Neural progenitor cell (in vitro differentiated cells): ENCODE measurements around the gene VOPP1. TPM values are rescaled to one million over a fixed set of nuclear protein-coding genes. Genes with fewer than 3 reads are reported as not detected.

Experiments used
- DNase-seq: peaks from one replicate; pipeline ENCODE4 v3.0.0-alpha.2; 2016; ENCODE audit warnings: low spot score
- H2AFZ ChIP-seq: fragments of 200-600 bp; sonication (generic); replicated peaks from 2 replicates; pipeline ENCODE4 v1.6.1; 2016; ENCODE audit warnings: antibody characterized with exemption
- H3F3A ChIP-seq: fragments of 200-600 bp; sonication (generic); 2 replicates; pipeline ENCODE4 v1.6.1; 2016; ENCODE audit warnings: antibody characterized with exemption, low read depth
- H3K27ac ChIP-seq: fragments of 200-600 bp; sonication (generic); 2 replicates; pipeline ENCODE4 v1.5.1; 2016; ENCODE audit warnings: mild to moderate bottlenecking
- H3K27me3 ChIP-seq: fragments of 200-600 bp; sonication (generic); 2 replicates; pipeline ENCODE4 v1.6.1; 2016; ENCODE audit warnings: mild to moderate bottlenecking, moderate library complexity
- H3K36me3 ChIP-seq: fragments of 200-600 bp; sonication (generic); 2 replicates; pipeline ENCODE4 v1.5.1; 2016
- H3K4me1 ChIP-seq: fragments of 200-600 bp; sonication (generic); 2 replicates; pipeline ENCODE4 v1.6.1; 2016; ENCODE audit warnings: mixed run types
- H3K4me2 ChIP-seq: fragments of 200-600 bp; sonication (generic); 2 replicates; pipeline ENCODE4 v1.6.1; 2016
- H3K4me3 ChIP-seq: fragments of 200-600 bp; sonication (generic); 2 replicates; pipeline ENCODE4 v1.5.1; 2016
- H3K79me2 ChIP-seq: fragments of 200-600 bp; sonication (generic); 2 replicates; pipeline ENCODE4 v1.6.1; 2016; ENCODE audit warnings: low read depth
- H3K9ac ChIP-seq: fragments of 200-600 bp; sonication (generic); 2 replicates; pipeline ENCODE4 v1.6.1; 2016
- H3K9me3 ChIP-seq: fragments of 200-600 bp; sonication (generic); 2 replicates; pipeline ENCODE4 v1.5.1; 2016; ENCODE audit warnings: low read depth
- H4K20me1 ChIP-seq: fragments of 200-600 bp; sonication (generic); 2 replicates; pipeline ENCODE4 v1.6.1; 2016; ENCODE audit warnings: low read depth
- H3K27ac Mint-ChIP-seq: 3 replicates; pipeline ENCODE4 v1.8.0; 2021; ENCODE audit warnings: mixed read lengths
- H3K27me3 Mint-ChIP-seq: 2 replicates; pipeline ENCODE4 v1.8.0; 2022; ENCODE audit warnings: low read depth, mild to moderate bottlenecking, inconsistent platforms, moderate library complexity, mixed read lengths; ENCODE audit not compliant: insufficient read depth
- H3K36me3 Mint-ChIP-seq: 3 replicates; pipeline ENCODE4 v1.8.0; 2021; ENCODE audit warnings: mixed read lengths
- H3K4me1 Mint-ChIP-seq: 3 replicates; pipeline ENCODE4 v1.8.0; 2021; ENCODE audit warnings: mixed read lengths
- H3K4me3 Mint-ChIP-seq: 3 replicates; pipeline ENCODE4 v1.8.0; 2021; ENCODE audit warnings: mild to moderate bottlenecking, moderate library complexity, mixed read lengths
- H3K9me3 Mint-ChIP-seq: 3 replicates; pipeline ENCODE4 v1.8.0; 2020; ENCODE audit warnings: mixed read lengths
- EZH2 ChIP-seq: fragments of 200-600 bp; sonication (generic); IDR thresholded peaks from 2 replicates; pipeline ENCODE4 v1.6.1; 2017; ENCODE audit warnings: antibody characterized with exemption, mild to moderate bottlenecking, moderate library complexity
- EZH2phosphoT487 ChIP-seq: fragments of 200-600 bp; sonication (generic); IDR thresholded peaks from 2 replicates; pipeline ENCODE4 v1.6.1; 2017; ENCODE audit warnings: antibody characterized with exemption
- total RNA-seq: library from RNA; depleted of rRNA; stranded (reverse); fragments of >200 nt; gene quantifications from 2 replicates; pipeline ENCODE4 v1.2.3, GENCODE V29; 2015; ENCODE audit warnings: low replicate concordance
- TF ChIP-seq, protein P1 (sequence below): fragments of 200-600 bp; sonication (generic); IDR thresholded peaks from 2 replicates; pipeline ENCODE4 v1.5.1; 2017; ENCODE audit warnings: antibody characterized with exemption, mild to moderate bottlenecking

The VOPP1 gene
- total RNA-seq, 1 donor from 2014 or later: 46.6 TPM

- H2AFZ ChIP-seq: no peak overlapping the region
- H3K27ac ChIP-seq: no peak overlapping the region
- no peak overlapping the region for H3K4me3 Mint-ChIP-seq
- TF ChIP-seq, protein P1, sequence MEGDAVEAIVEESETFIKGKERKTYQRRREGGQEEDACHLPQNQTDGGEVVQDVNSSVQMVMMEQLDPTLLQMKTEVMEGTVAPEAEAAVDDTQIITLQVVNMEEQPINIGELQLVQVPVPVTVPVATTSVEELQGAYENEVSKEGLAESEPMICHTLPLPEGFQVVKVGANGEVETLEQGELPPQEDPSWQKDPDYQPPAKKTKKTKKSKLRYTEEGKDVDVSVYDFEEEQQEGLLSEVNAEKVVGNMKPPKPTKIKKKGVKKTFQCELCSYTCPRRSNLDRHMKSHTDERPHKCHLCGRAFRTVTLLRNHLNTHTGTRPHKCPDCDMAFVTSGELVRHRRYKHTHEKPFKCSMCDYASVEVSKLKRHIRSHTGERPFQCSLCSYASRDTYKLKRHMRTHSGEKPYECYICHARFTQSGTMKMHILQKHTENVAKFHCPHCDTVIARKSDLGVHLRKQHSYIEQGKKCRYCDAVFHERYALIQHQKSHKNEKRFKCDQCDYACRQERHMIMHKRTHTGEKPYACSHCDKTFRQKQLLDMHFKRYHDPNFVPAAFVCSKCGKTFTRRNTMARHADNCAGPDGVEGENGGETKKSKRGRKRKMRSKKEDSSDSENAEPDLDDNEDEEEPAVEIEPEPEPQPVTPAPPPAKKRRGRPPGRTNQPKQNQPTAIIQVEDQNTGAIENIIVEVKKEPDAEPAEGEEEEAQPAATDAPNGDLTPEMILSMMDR: no peak
- TF ChIP-seq EZH2: no peak
- no peak for TF ChIP-seq EZH2phosphoT487
- H3K4me3 ChIP-seq: no peak overlapping the region
- no peak for DNase-seq
- no peaks in the 10 kb centered on the region for H3K9me3 Mint-ChIP-seq
- H3K9ac ChIP-seq: no peak overlapping the region
- no peak overlapping the region for H3K4me2 ChIP-seq
- H3K9me3 ChIP-seq: no peaks in the 10 kb centered on the region
- H3K27me3 ChIP-seq: no peaks in the 10 kb centered on the region
- H3K4me1 ChIP-seq: peaks cover 2% of the 10 kb centered on the region
- peaks cover 15% of the 10 kb centered on the region for H3K4me1 Mint-ChIP-seq
- no peaks in the 10 kb centered on the region for H3K36me3 ChIP-seq
- H3K36me3 Mint-ChIP-seq: no peaks in the 10 kb centered on the region
- no peak overlapping the region for H3K27ac Mint-ChIP-seq
- no peaks in the 10 kb centered on the region for H3K79me2 ChIP-seq
- H4K20me1 ChIP-seq: no peaks in the 10 kb centered on the region
- no peaks in the 10 kb centered on the region for H3K27me3 Mint-ChIP-seq
- no peaks in the 10 kb centered on the region for H3F3A ChIP-seq
Observed at GRCh38 chr7:55437375-55437774, 134.9 kb downstream of the VOPP1 start.

DNA sequence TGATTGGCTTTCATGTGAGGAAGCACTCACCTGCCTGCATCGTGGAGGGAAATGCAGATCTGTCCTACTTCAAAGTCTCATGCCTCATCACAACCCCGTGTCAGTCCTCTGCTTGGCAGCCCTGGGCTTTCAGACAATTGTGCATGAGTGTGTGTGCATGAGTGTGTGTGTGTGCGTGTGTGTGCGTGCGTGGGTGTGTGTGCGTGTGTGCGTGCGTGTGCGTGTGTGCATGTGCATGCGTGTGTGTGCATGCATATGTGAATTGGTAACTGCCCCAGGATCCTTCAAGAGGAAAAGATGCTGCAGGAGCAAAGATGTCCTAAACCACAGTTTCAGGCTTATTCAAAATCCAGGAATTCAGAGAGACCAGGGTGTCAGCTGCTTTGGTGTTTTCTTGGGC, 135.8 kb downstream of the VOPP1 start:
- no peaks in the 10 kb centered on the region for H3K27me3 ChIP-seq
- H3K36me3 Mint-ChIP-seq: no peaks in the 10 kb centered on the region
- no peak overlapping the region for H2AFZ ChIP-seq
- H3K4me1 ChIP-seq: peaks cover 2% of the 10 kb centered on the region
- DNase-seq: no peak
- no peaks in the 10 kb centered on the region for H3F3A ChIP-seq
- H3K9me3 Mint-ChIP-seq: no peaks in the 10 kb centered on the region
- no peak for TF ChIP-seq EZH2phosphoT487
- TF ChIP-seq, protein P1: no peak
- TF ChIP-seq EZH2: no peak
- H3K4me2 ChIP-seq: no peak overlapping the region
- no peak overlapping the region for H3K4me3 Mint-ChIP-seq
- H3K36me3 ChIP-seq: no peaks in the 10 kb centered on the region
- H3K79me2 ChIP-seq: no peaks in the 10 kb centered on the region
- no peak overlapping the region for H3K27ac Mint-ChIP-seq
- H3K27me3 Mint-ChIP-seq: no peaks in the 10 kb centered on the region
- H3K9ac ChIP-seq: no peak overlapping the region
- peaks cover 15% of the 10 kb centered on the region for H3K4me1 Mint-ChIP-seq
- H4K20me1 ChIP-seq: no peaks in the 10 kb centered on the region
- H3K27ac ChIP-seq: no peak overlapping the region
- H3K9me3 ChIP-seq: no peaks in the 10 kb centered on the region
- H3K4me3 ChIP-seq: no peak overlapping the region

GRCh38 chr7:55435466-55435865, 136.8 kb downstream of the VOPP1 start:
- H3K4me2 ChIP-seq: no peak overlapping the region
- no peak overlapping the region for H3K4me3 Mint-ChIP-seq
- H2AFZ ChIP-seq: no peak overlapping the region
- no peak overlapping the region for H3K27ac ChIP-seq
- H3K27ac Mint-ChIP-seq: no peak overlapping the region
- DNase-seq: no peak
- H3K4me1 Mint-ChIP-seq: peaks cover 15% of the 10 kb centered on the region
- no peaks in the 10 kb centered on the region for H4K20me1 ChIP-seq
- H3K79me2 ChIP-seq: no peaks in the 10 kb centered on the region
- H3K4me3 ChIP-seq: no peak overlapping the region
- TF ChIP-seq EZH2phosphoT487 (no peak), EZH2 (no peak)
- TF ChIP-seq, protein P1: no peak
- H3K36me3 ChIP-seq: no peaks in the 10 kb centered on the region
- H3F3A ChIP-seq: no peaks in the 10 kb centered on the region
- H3K9me3 ChIP-seq: no peaks in the 10 kb centered on the region
- no peaks in the 10 kb centered on the region for H3K27me3 Mint-ChIP-seq
- H3K4me1 ChIP-seq: peaks cover 2% of the 10 kb centered on the region
- H3K36me3 Mint-ChIP-seq: no peaks in the 10 kb centered on the region
- H3K9ac ChIP-seq: no peak overlapping the region
- H3K27me3 ChIP-seq: no peaks in the 10 kb centered on the region
- no peaks in the 10 kb centered on the region for H3K9me3 Mint-ChIP-seq
